MCF 10A (cell line): ENCODE results near the gene KCNB1. TPM values are rescaled to one million over a fixed set of nuclear protein-coding genes. Genes with fewer than 3 reads are reported as not detected.

Experiments
- BruUV-seq: library from RNA; stranded (reverse); fragments of 400-500 nt; replicated peaks from 2 replicates; lab custom pipeline; 2021; lab: Mats Ljungman, UMichigan
- CTCF ChIA-PET: fragments of 300-600 bp; sonication (Branson Sonifier 250); formaldehyde crosslinking; extraction: SDS; loops from one replicate; lab custom pipeline; 2021; ENCODE audit warnings: antibody characterized with exemption, inconsistent platforms; lab: Yijun Ruan, JAX
- POLR2A ChIA-PET: fragments of 300-600, 350-650 bp; sonication (Branson Sonifier 250); formaldehyde crosslinking; extraction: SDS; loops from one replicate; lab custom pipeline; 2020; ENCODE audit warnings: antibody characterized with exemption, inconsistent platforms; lab: Yijun Ruan, JAX
- DNase-seq: peaks from one replicate; pipeline ENCODE4 v3.0.0-alpha.2; 2018; ENCODE audit not compliant: unreplicated experiment
- H3K27ac Mint-ChIP-seq: one replicate; pipeline ENCODE4 v1.8.0; 2022; ENCODE audit warnings: mild to moderate bottlenecking, low read depth, mixed read lengths; ENCODE audit not compliant: unreplicated experiment
- H3K27me3 Mint-ChIP-seq: one replicate; pipeline ENCODE4 v1.8.0; 2022; ENCODE audit warnings: mixed read lengths; ENCODE audit not compliant: insufficient read depth, unreplicated experiment
- H3K36me3 Mint-ChIP-seq: one replicate; pipeline ENCODE4 v1.8.0; 2022; ENCODE audit warnings: mild to moderate bottlenecking, moderate library complexity, mixed read lengths; ENCODE audit not compliant: insufficient read depth, unreplicated experiment
- H3K4me1 Mint-ChIP-seq: one replicate; pipeline ENCODE4 v1.8.0; 2022; ENCODE audit warnings: mixed read lengths; ENCODE audit not compliant: insufficient read depth, unreplicated experiment
- H3K4me3 Mint-ChIP-seq: one replicate; pipeline ENCODE4 v1.8.0; 2022; ENCODE audit warnings: mild to moderate bottlenecking, moderate library complexity, mixed read lengths; ENCODE audit not compliant: unreplicated experiment
- H3K9me3 Mint-ChIP-seq: one replicate; pipeline ENCODE4 v1.8.0; 2022; ENCODE audit warnings: mixed read lengths; ENCODE audit not compliant: unreplicated experiment
- CTCF ChIP-seq: fragments of 200-600 bp; IDR thresholded peaks from one replicate; pipeline ENCODE4 v1.8.0; 2022; ENCODE audit warnings: antibody characterized with exemption, mild to moderate bottlenecking; ENCODE audit not compliant: unreplicated experiment
- intact Hi-C: fragments of 100-400 bp; cut with micrococcal nuclease; formaldehyde crosslinking; loops from 2 replicates; pipeline ENCODE4 v1.14.1; 2022
- total RNA-seq: library from RNA; stranded (reverse); gene quantifications from 2 replicates; pipeline ENCODE4 v1.2.3, GENCODE V29; 2022

The KCNB1 gene
- total RNA-seq, 1 experiment from 2014 or later = 2.8 TPM

GRCh38 chr20:49508435-49509199 is 26.1 kb upstream of the KCNB1 start:
- Mint-ChIP-seq H3K4me3 (no peak overlapping the region), H3K4me1 (peaks cover 16% of the 10 kb centered on the region), H3K36me3 (no peaks in the 10 kb centered on the region), H3K27ac (no peak overlapping the region), H3K9me3 (no peaks in the 10 kb centered on the region), H3K27me3 (no peaks in the 10 kb centered on the region)
- ChIA-PET POLR2A (interaction anchor here (0.9 to 1.6 kb wide), 7 partner anchors 23 to 290 kb away, joined by 3 to 8 read pairs (median 3); partner anchors contain the start of gene DDX27), CTCF (interaction anchor here (0.6 to 15.0 kb wide), 34 partner anchors 10 to 383 kb away, joined by 3 to 237 read pairs (median 4); partner anchors contain the start of gene KCNB1)
- BruUV-seq = no TSS peak
- TF ChIP-seq CTCF = peak; percentile 69
- DNase-seq = peak; percentile 57
- intact Hi-C loops = loop anchor here (1.0 kb wide), 2 partner anchors 24 to 174 kb away; no protein-coding TSS in a partner anchor

GRCh38 chr20:49507741-49508434 is 25.4 kb upstream of the KCNB1 start:
- H3K4me3 Mint-ChIP-seq = no peak overlapping the region
- no peak overlapping the region for H3K27ac Mint-ChIP-seq
- ChIA-PET POLR2A (interaction anchor here (0.7 to 2.8 kb wide), 9 partner anchors 22 to 439 kb away, joined by 3 to 10 read pairs (median 4); partner anchors contain the start of gene DDX27), CTCF (interaction anchor here (0.6 to 15.0 kb wide), 36 partner anchors 9 to 384 kb away, joined by 3 to 237 read pairs (median 4); partner anchors contain the start of gene KCNB1)
- no peaks in the 10 kb centered on the region for H3K27me3 Mint-ChIP-seq
- DNase-seq = peak; percentile 22
- H3K36me3 Mint-ChIP-seq = no peaks in the 10 kb centered on the region
- intact Hi-C loops = loop anchor here (1.0 kb wide), 2 partner anchors 24 to 174 kb away; no protein-coding TSS in a partner anchor
- H3K9me3 Mint-ChIP-seq = no peaks in the 10 kb centered on the region
- no peak for TF ChIP-seq CTCF
- no TSS peak for BruUV-seq
- H3K4me1 Mint-ChIP-seq = peaks cover 16% of the 10 kb centered on the region

- POLR2A ChIA-PET = interaction anchor here (0.6 to 2.8 kb wide), 3 partner anchors 22 to 381 kb away, joined by 3 to 10 read pairs (median 3); no protein-coding TSS in a partner anchor
Observed at GRCh38 chr20:49505518-49505917, 23.1 kb upstream of the KCNB1 start.

More at GRCh38 chr20:49505518-49505917, 23.1 kb upstream of the KCNB1 start:
- no peak for DNase-seq
- no peak overlapping the region for H3K27ac Mint-ChIP-seq
- intact Hi-C loops = no loop called here
- BruUV-seq = no TSS peak
- H3K27me3 Mint-ChIP-seq = no peaks in the 10 kb centered on the region
- no peak overlapping the region for H3K4me3 Mint-ChIP-seq
- no peaks in the 10 kb centered on the region for H3K36me3 Mint-ChIP-seq
- CTCF ChIA-PET = interaction anchor here (0.6 to 15.0 kb wide), 14 partner anchors 9 to 530 kb away, joined by 3 to 237 read pairs (median 6); no protein-coding TSS in a partner anchor
- H3K4me1 Mint-ChIP-seq = peaks cover 16% of the 10 kb centered on the region
- no peak for TF ChIP-seq CTCF
- H3K9me3 Mint-ChIP-seq = no peaks in the 10 kb centered on the region
